T-cell (primary cell): ENCODE measurements around the gene RASSF8. TPM values are rescaled to one million over a fixed set of nuclear protein-coding genes. Genes with fewer than 3 reads are reported as not detected.

Experiments used
- ATAC-seq, 4 experiments: fragments of 200-7000 bp in 3 of 4; fragments of 150-1000 bp in 1 of 4; cut with Tn5 transposase; replicated peaks in 1 of 4; 1 replicate in 3 of 4; 2 replicates in 1 of 4; pipeline ENCODE4 v1.10.0; 2021; ENCODE audit warnings: moderate library complexity in 3 of 4, mild to moderate bottlenecking in 2 of 4, moderate number of reproducible peaks in 1 of 4
- CTCF ChIA-PET, 2 donors: fragments of 300-600 bp; sonication (Branson Sonifier 250); formaldehyde crosslinking; loops; one replicate each; lab custom pipeline; 2022; ENCODE audit warnings: antibody characterized with exemption in 2 of 2; lab: Charles Lee
- POLR2A ChIA-PET, 2 donors: fragments of 300-600 bp; sonication (Branson Sonifier 250); formaldehyde crosslinking; loops; one replicate each; lab custom pipeline; 2022; ENCODE audit warnings: antibody characterized with exemption in 2 of 2; lab: Charles Lee
- DNase-seq, 35 experiments: peaks; one replicate each; pipeline versions ENCODE4 v3.0.0 to v3.0.0-alpha.2; 2013 to 2023
- H3K27ac ChIP-seq: one replicate; pipeline ENCODE4 v1.5.1; 2013; ENCODE audit warnings: low read length
- H3K27me3 ChIP-seq, 2 experiments: replicated peaks in 1 of 2; 1 replicate in 1 of 2; 2 replicates in 1 of 2; pipeline versions ENCODE4 v1.6.1 to v1.7.0; 2013; ENCODE audit warnings: low read length in 1 of 2, mixed read lengths in 1 of 2; ENCODE audit not compliant: control insufficient read depth in 2 of 2, insufficient read depth in 2 of 2; ENCODE audit errors: extremely low read depth in 1 of 2
- H3K36me3 ChIP-seq, 2 donors: 1 replicate in 1 of 2; 2 replicates in 1 of 2; pipeline versions ENCODE4 v1.6.1 to v1.7.0; 2013; ENCODE audit warnings: low read length in 1 of 2; ENCODE audit not compliant: control insufficient read depth in 2 of 2, insufficient read depth in 1 of 2; ENCODE audit errors: extremely low read depth in 1 of 2
- H3K4me1 ChIP-seq, 2 experiments: 1 replicate in 1 of 2; 2 replicates in 1 of 2; pipeline versions ENCODE4 v1.6.1 to v1.7.0; 2013; ENCODE audit warnings: low read length in 2 of 2, mixed read lengths in 1 of 2; ENCODE audit not compliant: insufficient read depth in 2 of 2, control insufficient read depth in 1 of 2; ENCODE audit errors: extremely low read depth in 1 of 2
- H3K4me3 ChIP-seq, 2 donors: 1 replicate in 1 of 2; 2 replicates in 1 of 2; pipeline versions ENCODE4 v1.5.1 to v1.7.0; 2013; ENCODE audit warnings: mild to moderate bottlenecking in 2 of 2, low read length in 1 of 2, moderate library complexity in 1 of 2; ENCODE audit not compliant: control insufficient read depth in 1 of 2; ENCODE audit errors: extremely low read depth in 1 of 2
- H3K9me3 ChIP-seq: 2 replicates; pipeline ENCODE4 v1.7.0; 2013
- H3K27ac Mint-ChIP-seq, 2 donors: one replicate each; pipeline ENCODE4 v1.8.0; 2020 to 2021; ENCODE audit warnings: mild to moderate bottlenecking in 2 of 2, mixed read lengths in 2 of 2
- H3K27me3 Mint-ChIP-seq, 2 donors: one replicate each; pipeline ENCODE4 v1.8.0; 2021 to 2022; ENCODE audit warnings: mixed read lengths in 2 of 2
- H3K36me3 Mint-ChIP-seq: one replicate; pipeline ENCODE4 v1.8.0; 2021; ENCODE audit warnings: mixed read lengths
- H3K4me1 Mint-ChIP-seq, 3 donors: one replicate each; pipeline ENCODE4 v1.8.0; 2020 to 2022; ENCODE audit warnings: mixed read lengths in 3 of 3, mild to moderate bottlenecking in 1 of 3
- H3K4me3 Mint-ChIP-seq, 3 donors: one replicate each; pipeline ENCODE4 v1.8.0; 2020 to 2022; ENCODE audit warnings: mild to moderate bottlenecking in 3 of 3, mixed read lengths in 3 of 3, moderate library complexity in 3 of 3
- H3K9me3 Mint-ChIP-seq, 3 donors: one replicate each; pipeline ENCODE4 v1.8.0; 2020 to 2022; ENCODE audit warnings: mixed read lengths in 3 of 3
- WGBS: methylation state at CpG from one replicate; pipeline ENCODE4 v1.1.5; 2013; ENCODE audit warnings: missing lambda C conversion rate; ENCODE audit not compliant: insufficient coverage; 5-methylcytosine and 5-hydroxymethylcytosine counted together
- total RNA-seq, 35 experiments: library from RNA in 6 of 35; stranded (reverse) in 6 of 35; fragments of 120-200 nt in 1 of 35; gene quantifications; one replicate each; pipeline versions ENCODE4 v1.2.1 to v1.2.4 and lab custom pipeline; 2013 to 2026

RASSF8 gene
- total RNA-seq, 5 donors from 2014 or later (not counting 1 experiment from before 2014, with no cell fraction given): 0.50 to 0.98 (median 0.73) TPM; not detected in 1

- no peak for ATAC-seq
- CTCF ChIA-PET: interaction anchor here (0.6 to 1.4 kb wide), 3 partner anchors 14 to 968 kb away, joined by 3 to 4 read pairs (median 3); no protein-coding TSS in a partner anchor
Observed at GRCh38 chr12:26100666-26101349, 142.3 kb downstream of the RASSF8 start.

GRCh38 chr12:26101350-26101734 is 142.9 kb downstream of the RASSF8 start:
- Mint-ChIP-seq H3K4me3 (no peak overlapping the region), H3K4me1 (no peaks in the 10 kb centered on the region), H3K27me3 (peaks cover 12 to 38% of the 10 kb centered on the region in 2 donors), H3K9me3 (no peaks in the 10 kb centered on the region), H3K36me3 (no peaks in the 10 kb centered on the region), H3K27ac (no peak overlapping the region)
- ChIA-PET CTCF (interaction anchor here (0.5 to 1.4 kb wide), 2 partner anchors 62 to 600 kb away, joined by 3 read pairs; no protein-coding TSS in a partner anchor), POLR2A (interaction anchor here in 1 of 2 donors (0.7 kb wide), 1 partner anchor 210 kb away, joined by 3 read pairs; no protein-coding TSS in a partner anchor)
- no peak for DNase-seq
- 80% methylated on average over 1 of the region's 3 CpGs for whole genome bisulfite sequencing
- H3K36me3 ChIP-seq: no peaks in the 10 kb centered on the region
- H3K4me3 ChIP-seq: no peak overlapping the region
- no peaks in the 10 kb centered on the region for H3K4me1 ChIP-seq
- H3K27ac ChIP-seq: no peak overlapping the region
- H3K9me3 ChIP-seq: no peaks in the 10 kb centered on the region
- ATAC-seq: no peak
- H3K27me3 ChIP-seq: no peaks in the 10 kb centered on the region

More at GRCh38 chr12:26100666-26101349, 142.3 kb downstream of the RASSF8 start:
- Mint-ChIP-seq H3K36me3 (no peaks in the 10 kb centered on the region), H3K4me1 (no peaks in the 10 kb centered on the region), H3K9me3 (no peaks in the 10 kb centered on the region), H3K27me3 (peaks cover 11 to 37% of the 10 kb centered on the region in 2 donors), H3K27ac (no peak overlapping the region), H3K4me3 (no peak overlapping the region)
- no peaks in the 10 kb centered on the region for H3K36me3 ChIP-seq
- POLR2A ChIA-PET: interaction anchor here (0.6 to 0.7 kb wide), 2 partner anchors 72 to 211 kb away, joined by 3 read pairs; no protein-coding TSS in a partner anchor
- no peak for DNase-seq
- H3K27me3 ChIP-seq: no peaks in the 10 kb centered on the region
- H3K4me3 ChIP-seq: no peak overlapping the region
- H3K4me1 ChIP-seq: no peaks in the 10 kb centered on the region
- H3K9me3 ChIP-seq: no peaks in the 10 kb centered on the region
- 97% methylated on average over 3 of the region's 8 CpGs for WGBS
- no peak overlapping the region for H3K27ac ChIP-seq

- H3K36me3 ChIP-seq: no peaks in the 10 kb centered on the region
- ChIA-PET POLR2A (no interaction called here), CTCF (interaction anchor here (0.5 to 1.4 kb wide), 2 partner anchors 63 to 600 kb away, joined by 3 read pairs; no protein-coding TSS in a partner anchor)
- no peak for ATAC-seq
- H3K9me3 ChIP-seq: no peaks in the 10 kb centered on the region
- no peaks in the 10 kb centered on the region for H3K27me3 ChIP-seq
- no peaks in the 10 kb centered on the region for H3K4me1 Mint-ChIP-seq
- H3K27me3 Mint-ChIP-seq: peaks cover 13 to 40% of the 10 kb centered on the region in 2 donors
- H3K9me3 Mint-ChIP-seq: no peaks in the 10 kb centered on the region
- no peak for DNase-seq
- H3K4me3 ChIP-seq: no peak overlapping the region
- no CpG with 5 or more reads among the region's 4 CpGs for WGBS
- H3K36me3 Mint-ChIP-seq: no peaks in the 10 kb centered on the region
- H3K4me3 Mint-ChIP-seq: no peak overlapping the region
- no peaks in the 10 kb centered on the region for H3K4me1 ChIP-seq
- H3K27ac ChIP-seq: no peak overlapping the region
- H3K27ac Mint-ChIP-seq: no peak overlapping the region
Observed at GRCh38 chr12:26101763-26102162, 143.3 kb downstream of the RASSF8 start.

- ChIA-PET CTCF (no interaction called here), POLR2A (interaction anchor here in 1 of 2 donors (0.6 kb wide), 1 partner anchor 908 kb away, joined by 3 read pairs; the partner anchor contains the start of genes DNAI7 and ETFRF1)
- Histone ChIP-seq H3K4me3 (no peak overlapping the region), H3K9me3 (no peaks in the 10 kb centered on the region), H3K27ac (no peak overlapping the region), H3K4me1 (no peaks in the 10 kb centered on the region), H3K27me3 (no peaks in the 10 kb centered on the region), H3K36me3 (no peaks in the 10 kb centered on the region)
- DNase-seq: no peak
- no peak overlapping the region for H3K4me3 Mint-ChIP-seq
- H3K27me3 Mint-ChIP-seq: peaks cover 16 to 40% of the 10 kb centered on the region in 2 donors
- ATAC-seq: no peak
- H3K27ac Mint-ChIP-seq: no peak overlapping the region
- no peaks in the 10 kb centered on the region for H3K36me3 Mint-ChIP-seq
- WGBS: 67% methylated on average over 1 of the region's 5 CpGs
- H3K4me1 Mint-ChIP-seq: no peaks in the 10 kb centered on the region
- H3K9me3 Mint-ChIP-seq: no peaks in the 10 kb centered on the region
Observed at GRCh38 chr12:26102953-26103352, 144.5 kb downstream of the RASSF8 start.

- H3K27ac Mint-ChIP-seq: no peak overlapping the region
- DNase-seq (no peak), ATAC-seq (no peak)
- no peaks in the 10 kb centered on the region for H3K4me1 Mint-ChIP-seq
- WGBS: 63% methylated on average over 3 of the region's 4 CpGs
- H3K4me3 ChIP-seq: no peak overlapping the region
- H3K27me3 ChIP-seq: peaks cover 0 to 4% of the 10 kb centered on the region in 2 experiments
- H3K27me3 Mint-ChIP-seq: peaks cover 22 to 30% of the 10 kb centered on the region in 2 donors
- H3K9me3 ChIP-seq: no peaks in the 10 kb centered on the region
- ChIA-PET POLR2A (no interaction called here), CTCF (no interaction called here)
- H3K36me3 ChIP-seq: no peaks in the 10 kb centered on the region
- H3K27ac ChIP-seq: no peak overlapping the region
- H3K4me3 Mint-ChIP-seq: no peak overlapping the region
- H3K9me3 Mint-ChIP-seq: no peaks in the 10 kb centered on the region
- no peaks in the 10 kb centered on the region for H3K4me1 ChIP-seq
- no peaks in the 10 kb centered on the region for H3K36me3 Mint-ChIP-seq
Observed at GRCh38 chr12:26106347-26106746, 147.9 kb downstream of the RASSF8 start.

GRCh38 chr12:26108915-26109314 is 150.4 kb downstream of the RASSF8 start:
- Histone ChIP-seq H3K36me3 (no peaks in the 10 kb centered on the region), H3K27ac (no peak overlapping the region), H3K4me1 (peaks cover 0 to 2% of the 10 kb centered on the region in 2 experiments), H3K27me3 (peaks cover 0 to 6% of the 10 kb centered on the region in 2 experiments), H3K9me3 (no peaks in the 10 kb centered on the region), H3K4me3 (no peak overlapping the region)
- H3K9me3 Mint-ChIP-seq: no peaks in the 10 kb centered on the region
- H3K36me3 Mint-ChIP-seq: no peaks in the 10 kb centered on the region
- peaks cover 21 to 35% of the 10 kb centered on the region in 2 donors for H3K27me3 Mint-ChIP-seq
- CTCF ChIA-PET: no interaction called here
- no CpG with 5 or more reads among the region's 2 CpGs for WGBS
- POLR2A ChIA-PET: no interaction called here
- H3K27ac Mint-ChIP-seq: no peak overlapping the region
- H3K4me3 Mint-ChIP-seq: no peak overlapping the region
- DNase-seq (no peak), ATAC-seq (no peak)
- H3K4me1 Mint-ChIP-seq: peaks cover 4 to 7% (median 6%) of the 10 kb centered on the region in 3 donors
